AML-193 (cell line): ENCODE data around the gene PPP4R1.
A peak's percentile ranks its signal among the peaks of the same experiment; 100 is the strongest.
"Not testable (repeated sequence)": the region's sequence is repeated elsewhere in the genome, so short reads cannot be mapped to it uniquely, and the experiment has no call there.

Experiments
- DNase-seq, 2 experiments: peaks; one replicate each; lab custom pipeline; 2025; lab: John Stamatoyannopoulos, UW

The PPP4R1 gene, protein sequence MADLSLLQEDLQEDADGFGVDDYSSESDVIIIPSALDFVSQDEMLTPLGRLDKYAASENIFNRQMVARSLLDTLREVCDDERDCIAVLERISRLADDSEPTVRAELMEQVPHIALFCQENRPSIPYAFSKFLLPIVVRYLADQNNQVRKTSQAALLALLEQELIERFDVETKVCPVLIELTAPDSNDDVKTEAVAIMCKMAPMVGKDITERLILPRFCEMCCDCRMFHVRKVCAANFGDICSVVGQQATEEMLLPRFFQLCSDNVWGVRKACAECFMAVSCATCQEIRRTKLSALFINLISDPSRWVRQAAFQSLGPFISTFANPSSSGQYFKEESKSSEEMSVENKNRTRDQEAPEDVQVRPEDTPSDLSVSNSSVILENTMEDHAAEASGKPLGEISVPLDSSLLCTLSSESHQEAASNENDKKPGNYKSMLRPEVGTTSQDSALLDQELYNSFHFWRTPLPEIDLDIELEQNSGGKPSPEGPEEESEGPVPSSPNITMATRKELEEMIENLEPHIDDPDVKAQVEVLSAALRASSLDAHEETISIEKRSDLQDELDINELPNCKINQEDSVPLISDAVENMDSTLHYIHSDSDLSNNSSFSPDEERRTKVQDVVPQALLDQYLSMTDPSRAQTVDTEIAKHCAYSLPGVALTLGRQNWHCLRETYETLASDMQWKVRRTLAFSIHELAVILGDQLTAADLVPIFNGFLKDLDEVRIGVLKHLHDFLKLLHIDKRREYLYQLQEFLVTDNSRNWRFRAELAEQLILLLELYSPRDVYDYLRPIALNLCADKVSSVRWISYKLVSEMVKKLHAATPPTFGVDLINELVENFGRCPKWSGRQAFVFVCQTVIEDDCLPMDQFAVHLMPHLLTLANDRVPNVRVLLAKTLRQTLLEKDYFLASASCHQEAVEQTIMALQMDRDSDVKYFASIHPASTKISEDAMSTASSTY

DNA sequence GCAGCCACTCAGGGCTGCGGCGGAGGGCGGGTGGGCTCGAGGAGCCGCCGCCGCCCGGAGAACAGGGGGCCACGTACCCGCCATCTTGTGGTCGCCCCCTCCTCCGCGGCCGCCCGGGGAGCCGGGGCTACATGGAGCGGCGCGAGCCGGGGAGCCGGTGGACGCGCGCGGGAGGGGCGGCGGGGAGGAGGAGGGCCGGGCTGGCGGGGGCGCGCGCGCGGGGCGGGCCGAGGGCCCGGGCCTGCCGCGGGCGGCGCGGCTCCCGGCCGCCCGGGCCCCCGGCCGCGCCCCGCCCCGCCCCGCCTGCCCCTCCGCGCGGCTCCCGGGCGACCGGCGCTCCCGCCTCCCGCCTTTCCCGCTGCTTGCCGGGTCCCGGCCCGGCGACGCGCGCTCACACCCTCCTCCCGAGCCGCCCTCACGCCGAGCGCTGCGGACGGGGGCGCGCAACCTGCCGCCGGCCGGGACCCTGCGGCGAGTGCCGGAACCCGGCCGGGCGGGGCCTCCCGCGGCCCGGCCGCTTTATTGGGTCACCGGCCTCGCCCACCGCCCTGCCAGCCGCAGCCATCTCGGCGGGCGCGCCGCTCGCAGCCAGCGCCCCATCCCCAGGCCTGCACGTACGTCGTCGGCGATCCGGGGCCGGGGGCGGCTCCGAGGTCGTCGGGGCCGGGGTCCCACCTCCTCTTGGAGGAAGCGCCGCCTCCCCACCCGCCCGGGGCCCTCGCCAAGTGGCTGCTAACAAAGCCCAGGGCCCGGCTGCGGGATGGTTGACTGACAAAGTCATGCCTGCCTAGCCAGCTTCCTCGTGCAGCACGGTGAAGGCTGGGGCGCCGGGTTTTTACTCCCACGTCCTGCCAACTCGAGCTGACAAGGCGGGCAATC, at the start of gene PPP4R1:
Gene PPP4R1 (minus strand): TSS at position 159 of the 879 bp plus-strand sequence. CDS start 75 bp downstream, at position 84.
- peak; percentile 40 to 48 for DNase-seq

DNA sequence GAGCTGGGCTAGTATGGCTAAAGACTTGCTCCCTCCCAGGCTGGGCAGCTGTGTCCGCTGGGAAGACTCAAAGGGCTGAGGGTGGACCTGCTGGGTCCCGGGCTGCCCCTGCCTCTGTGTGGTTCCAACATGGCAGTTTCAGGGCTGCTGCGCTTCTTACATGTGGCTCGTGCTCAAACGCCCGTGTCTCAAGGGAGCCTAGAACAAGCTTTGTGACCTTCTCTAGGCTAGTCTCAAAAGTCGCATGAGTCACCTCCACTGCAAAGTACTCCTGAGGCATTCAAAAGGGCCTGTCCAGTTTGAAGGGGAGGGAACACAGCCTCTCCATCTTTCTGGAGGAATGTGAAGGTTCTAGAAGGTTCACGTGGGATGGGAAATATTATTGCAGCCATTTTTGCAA, 49.0 kb upstream of the PPP4R1 start:
- DNase-seq = no peak

DNA sequence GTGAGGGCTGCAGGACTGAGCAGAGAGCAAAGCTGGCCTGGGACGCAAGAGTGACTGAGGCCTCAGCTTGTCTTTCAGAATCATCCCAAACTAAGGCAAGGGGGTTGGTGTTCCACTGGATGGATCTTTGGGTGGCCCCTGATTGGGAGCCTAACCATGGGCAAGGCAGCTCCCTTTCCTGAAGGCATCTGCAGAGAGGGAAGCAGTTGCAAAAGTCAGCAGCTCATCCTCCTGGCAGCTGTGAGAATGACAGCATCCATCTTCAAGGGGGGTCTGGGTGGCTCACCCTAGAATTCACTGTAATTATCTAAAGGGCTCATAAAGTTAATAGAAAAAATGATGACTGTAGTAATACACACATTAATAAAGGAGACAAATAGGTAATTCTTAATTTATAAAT, 47.2 kb upstream of the PPP4R1 start:
- peak in 1 of 2 experiments; percentile 11 for DNase-seq

DNA sequence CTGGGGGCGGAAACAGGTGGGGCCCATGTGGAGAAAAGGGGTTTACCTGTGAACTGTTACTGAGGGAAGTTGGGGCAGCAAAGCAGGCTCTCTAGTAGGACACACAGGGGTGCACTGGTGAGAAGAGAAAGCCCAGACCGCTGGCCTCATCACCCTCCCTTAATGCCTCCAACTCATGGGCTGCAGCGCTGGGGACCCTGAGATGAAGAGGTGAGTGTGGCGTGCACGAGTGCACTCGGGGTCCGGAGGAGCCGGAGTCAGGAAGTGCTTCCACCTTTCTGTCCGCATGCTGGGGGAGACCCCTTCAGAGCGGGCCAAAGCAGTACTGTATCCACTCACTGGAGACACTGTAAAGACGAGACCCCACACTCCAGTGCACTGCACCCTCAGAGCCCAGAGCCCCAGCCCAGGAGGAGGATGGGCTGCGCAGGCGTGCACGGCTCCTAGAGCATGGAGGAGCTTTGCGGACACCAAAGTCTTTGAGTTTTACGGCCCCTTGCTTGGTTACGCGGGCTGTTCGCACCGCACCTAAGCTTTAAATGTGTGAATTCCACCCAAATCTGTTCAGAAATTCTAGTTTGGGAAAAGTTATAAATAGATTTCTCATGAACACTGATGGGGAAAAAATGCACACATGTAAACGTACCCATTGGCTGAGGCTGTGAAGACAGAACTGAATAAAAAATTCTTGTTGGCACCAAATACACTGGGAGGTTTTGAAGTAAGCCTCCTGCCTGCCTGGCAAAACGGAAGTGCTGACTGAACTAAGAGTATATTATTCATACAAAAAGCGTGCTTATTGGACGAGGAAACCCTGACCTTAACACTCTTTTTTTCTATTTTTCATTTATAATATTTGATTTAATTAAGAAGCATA, 45.4 kb upstream of the PPP4R1 start:
- DNase-seq = no peak

DNA sequence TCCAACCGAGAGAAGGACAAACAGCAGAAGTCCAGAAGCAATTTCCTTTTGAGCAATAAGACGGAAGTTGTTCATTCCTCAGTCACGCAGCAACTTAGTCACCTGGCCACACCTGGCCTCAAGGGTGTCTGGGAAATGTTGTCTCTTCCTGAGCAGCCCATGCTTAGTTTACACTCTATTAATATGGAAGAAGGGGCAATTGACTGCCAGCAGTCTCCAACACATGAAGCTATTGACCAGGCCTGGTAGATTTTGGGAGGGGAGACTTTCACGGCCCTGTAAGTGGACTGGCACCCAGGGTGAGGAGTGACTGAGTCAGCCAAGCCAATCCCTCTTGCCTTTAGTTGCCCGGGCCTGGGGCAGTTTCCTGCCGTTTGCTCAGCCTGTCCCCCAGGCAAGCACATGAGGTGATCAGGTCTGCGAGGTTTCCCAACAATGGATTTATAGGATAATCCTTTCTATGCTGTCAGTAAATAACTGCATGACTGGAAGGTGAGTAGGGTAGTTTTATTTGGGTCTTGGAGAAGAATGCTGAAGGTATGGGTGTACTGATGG, 43.8 kb upstream of the PPP4R1 start:
- DNase-seq = no peak

DNA sequence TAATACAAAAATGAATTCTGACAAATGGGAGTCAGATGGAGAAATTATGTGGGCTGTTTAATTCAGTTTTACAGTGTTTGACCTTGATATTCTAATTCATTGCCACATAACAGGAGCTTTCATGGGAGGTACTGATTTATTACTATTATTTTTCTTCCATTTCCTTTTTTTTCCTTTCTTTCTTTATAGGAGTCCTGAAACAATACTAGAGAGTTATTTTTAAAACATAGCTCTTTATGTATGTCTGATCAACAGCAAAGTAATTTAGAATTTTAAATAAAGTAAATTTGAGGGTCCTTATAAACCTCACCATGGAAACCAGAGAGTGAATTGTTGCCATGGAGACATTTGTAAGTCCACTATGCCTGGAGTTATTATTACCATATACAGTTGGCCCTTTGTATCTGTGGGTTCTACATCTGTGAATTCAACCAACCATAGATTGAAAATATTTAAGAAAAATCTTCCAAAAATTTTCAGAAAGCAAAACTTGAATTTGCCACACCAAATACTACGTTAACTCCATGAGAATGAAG, 40.9 kb upstream of the PPP4R1 start:
- DNase-seq = no peak

DNA sequence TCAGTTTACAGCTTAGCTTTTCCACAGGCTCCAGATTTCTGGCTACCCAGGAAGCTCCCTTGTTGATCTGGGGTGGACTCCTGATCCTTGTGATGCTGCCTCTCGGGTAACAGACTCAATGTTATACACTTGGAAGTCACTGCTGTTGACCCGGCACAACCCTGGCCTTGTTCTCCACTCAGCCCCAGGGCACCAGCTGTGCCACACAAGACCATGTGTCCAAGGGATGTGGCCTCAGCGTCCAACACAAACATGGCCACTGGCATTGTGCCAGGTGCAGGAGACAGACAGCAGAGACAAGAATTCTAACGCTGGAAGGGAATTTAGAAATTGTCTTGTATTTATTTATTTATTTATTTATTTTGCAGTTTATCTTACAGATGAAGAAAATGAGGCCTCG, 39.0 kb upstream of the PPP4R1 start:
- DNase-seq = no peak

DNA sequence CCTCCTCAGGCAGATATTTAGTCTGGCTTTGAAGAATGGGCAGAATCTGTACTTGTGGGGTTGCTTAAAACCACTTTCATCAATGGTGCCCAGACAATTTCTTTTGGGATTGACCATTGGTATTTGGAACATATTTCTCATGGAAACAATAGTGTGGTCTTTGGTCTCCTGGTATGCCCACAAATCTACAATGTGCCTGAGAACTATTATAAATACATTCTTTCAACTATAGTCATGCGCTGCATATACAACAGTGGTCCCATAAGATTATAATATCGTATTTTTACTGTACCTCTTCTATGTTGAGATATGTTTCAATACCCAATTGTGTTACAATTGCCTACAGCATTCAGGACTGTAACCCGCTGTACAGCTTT, 34.8 kb upstream of the PPP4R1 start:
- no peak for DNase-seq

DNA sequence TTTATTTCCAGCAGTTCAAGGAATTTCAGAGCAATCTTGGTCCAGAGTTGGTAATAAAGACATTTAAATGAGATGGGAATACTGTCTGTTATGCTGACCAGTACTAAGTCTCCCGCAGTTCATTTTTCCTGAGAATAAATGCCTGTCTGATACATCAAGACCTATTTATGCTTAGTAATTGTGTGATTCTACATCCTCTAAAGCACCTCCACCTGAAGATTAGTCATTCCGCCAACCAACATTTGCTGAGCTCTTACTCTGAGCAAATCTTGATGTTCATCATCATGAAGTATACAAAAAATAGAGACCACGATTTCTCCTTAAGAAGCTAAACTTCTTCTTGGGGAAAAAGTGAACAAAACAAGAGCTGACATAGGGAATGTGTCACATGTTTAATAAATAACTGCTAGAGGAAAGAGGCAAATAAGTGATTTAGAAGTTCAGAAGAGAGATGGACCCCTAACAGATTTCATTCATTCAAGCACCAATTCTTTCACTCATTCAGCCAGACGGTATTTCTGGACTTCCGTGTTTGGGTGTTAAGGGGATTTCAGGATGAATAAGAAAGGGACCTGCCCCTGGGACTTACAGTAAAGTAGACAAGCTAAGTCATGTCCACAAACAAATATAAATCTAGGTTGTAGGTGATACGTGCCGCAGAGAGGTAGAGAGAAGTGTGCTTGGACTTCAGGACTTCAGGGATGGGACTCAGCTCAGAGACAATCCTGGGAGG, 34.2 kb upstream of the PPP4R1 start:
- no peak for DNase-seq

DNA sequence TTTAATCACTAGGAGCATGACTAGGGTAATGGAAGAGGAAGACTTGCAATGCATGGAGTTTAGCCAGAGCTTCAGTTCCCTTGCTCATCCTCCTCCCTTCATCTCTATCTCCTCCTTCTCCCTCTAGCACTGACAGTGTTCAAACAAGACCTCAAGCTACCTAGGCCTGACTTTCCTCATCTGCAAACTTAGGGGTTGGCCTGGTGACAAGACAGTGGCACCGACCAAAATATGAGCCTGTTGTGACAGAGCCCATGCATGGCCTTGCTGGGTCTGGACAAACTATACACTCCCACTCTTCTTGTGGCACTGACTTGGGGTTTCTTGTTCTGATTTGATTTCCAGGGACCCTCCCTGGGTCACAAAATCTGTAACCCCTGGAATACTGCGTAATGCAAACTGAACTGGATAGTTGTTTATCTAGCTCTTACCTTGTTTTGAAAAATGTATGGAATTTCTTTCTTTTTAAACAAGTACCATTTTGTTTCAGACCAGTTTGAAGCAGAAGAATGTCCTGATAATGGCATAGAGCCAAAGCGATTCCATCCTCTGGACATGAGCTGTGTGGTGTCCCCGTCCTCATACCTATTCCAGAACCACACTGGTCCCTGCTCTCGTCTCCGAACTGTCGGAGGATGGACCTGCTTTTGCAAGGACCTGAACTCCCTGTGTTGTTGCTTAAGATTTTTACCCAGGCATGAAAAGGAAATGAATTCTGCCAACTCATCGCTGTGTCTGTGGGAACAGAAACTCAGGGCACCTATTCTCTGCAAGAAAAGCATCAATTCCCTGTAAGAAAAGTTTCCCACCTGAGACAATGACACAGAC, 33.4 kb upstream of the PPP4R1 start:
- peak in 1 of 2 experiments; percentile 17 for DNase-seq

DNA sequence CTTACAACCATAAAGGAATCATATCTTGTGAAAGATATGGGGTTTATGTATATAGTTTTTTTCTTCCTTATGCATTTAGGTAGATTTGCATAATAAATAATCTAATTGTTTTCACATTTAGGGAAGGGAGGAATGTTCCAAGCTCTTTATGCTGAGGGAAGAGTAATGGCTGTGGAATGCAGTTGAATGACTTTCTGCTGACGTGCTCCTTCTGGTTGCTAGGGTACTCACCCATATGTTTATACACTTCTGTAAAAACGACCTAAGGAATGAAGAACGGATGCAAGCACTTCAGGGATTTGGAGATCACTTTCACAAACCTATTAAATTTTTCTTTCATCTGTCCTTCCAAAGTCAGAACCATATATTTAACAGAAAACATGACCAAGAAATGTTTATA, 29.2 kb upstream of the PPP4R1 start:
- no peak for DNase-seq

DNA sequence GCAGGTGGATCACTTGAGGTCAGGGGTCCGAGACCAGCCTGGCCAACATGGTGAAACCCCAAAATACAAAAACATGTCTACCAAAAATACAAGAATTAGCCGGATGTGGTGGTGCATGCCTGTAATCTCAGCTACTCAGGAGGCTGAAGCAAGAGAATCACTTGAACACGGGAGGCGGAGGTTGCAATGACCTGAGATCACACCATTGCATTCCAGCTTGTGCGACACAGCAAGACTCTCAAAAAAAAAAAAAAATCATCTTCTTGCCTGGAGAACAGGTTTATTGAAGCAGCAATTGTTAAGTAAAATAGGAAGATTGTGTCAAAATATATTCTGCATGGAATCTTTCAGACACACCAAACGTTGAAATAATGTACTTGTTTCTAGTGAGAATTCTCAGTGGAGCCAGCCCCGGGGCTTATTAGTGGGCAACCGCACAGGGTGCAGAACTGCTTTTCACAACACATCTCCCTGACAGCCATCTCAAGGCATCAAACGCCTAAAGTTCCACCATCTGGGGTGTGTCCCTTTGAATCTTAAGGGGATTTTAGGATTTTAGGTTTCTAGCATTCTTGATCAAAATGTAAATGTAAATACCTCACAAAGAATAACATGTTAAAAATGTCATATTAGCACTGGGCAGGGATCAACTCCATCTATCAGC, 28.6 kb upstream of the PPP4R1 start:
- DNase-seq = no peak

DNA sequence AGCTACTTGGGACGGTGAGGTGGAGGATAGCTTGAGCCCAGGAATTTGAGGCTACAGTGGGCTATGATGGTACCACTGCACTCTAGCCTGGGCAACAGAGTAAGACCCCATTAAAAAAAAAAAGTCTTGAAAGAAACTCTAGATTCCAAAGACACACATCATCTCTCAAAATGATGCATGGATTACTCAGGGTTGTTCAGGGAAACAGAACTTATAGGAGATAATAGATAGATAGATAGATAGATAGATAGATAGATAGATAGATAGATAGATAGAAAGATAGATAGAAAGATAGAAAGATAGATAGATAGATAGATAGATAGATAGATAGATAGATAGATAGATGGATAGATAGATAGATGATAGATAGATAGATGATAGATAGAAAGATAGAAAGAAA, 26.7 kb upstream of the PPP4R1 start:
- not testable (repeated sequence) for DNase-seq

DNA sequence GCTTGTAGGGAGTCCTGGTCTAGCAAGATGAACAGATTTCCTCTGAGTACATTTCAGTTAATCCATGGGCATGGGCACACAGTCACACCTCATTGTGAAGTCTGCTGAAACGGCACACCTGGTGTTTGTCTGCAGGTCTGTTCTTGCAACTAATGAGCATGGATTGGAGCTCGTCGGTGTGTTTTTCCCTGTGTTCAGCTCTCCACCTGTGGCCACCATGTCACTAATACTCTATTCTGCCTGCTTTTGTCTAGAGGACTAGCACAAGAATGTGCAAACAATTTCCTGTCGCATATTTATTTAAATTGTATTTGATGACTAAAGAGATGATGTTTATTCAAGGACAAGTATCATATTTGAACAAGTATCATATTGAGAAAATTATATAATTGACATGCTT, 24.5 kb upstream of the PPP4R1 start:
- no peak for DNase-seq

DNA sequence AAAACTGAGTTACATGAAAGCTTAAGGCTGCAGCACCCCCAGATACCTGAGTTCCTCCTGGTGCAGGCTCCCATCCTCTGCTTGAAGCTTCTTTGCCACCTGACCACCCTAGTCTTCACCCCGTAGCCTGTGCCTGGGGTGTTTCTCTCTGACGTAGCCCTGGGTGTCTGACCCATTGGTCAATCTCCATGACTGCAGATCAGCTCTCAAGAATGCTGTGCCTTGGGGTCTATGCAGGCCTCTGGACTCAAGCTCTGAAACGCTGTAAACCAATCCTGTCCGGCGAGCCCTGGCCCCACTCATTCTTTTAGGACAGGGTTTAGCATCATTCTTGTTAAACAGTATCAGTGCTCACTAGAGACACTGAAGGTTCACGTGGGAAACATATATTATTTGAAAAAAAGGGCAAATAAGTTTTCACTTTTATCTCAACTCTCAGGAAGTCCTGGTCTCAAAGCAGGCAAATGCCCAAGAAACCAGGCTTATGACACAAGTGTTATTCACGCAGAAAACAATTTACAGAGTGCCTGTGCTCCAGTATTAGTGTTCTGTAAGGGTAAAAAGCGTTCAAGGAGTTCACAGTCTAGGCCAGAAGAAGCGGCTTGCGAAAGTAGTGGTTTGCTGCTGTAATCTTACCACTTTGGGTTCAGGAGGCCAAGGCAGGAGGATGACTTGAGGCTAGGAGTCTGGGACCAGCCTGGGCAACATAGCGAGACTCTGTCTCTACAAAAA, 22.8 kb upstream of the PPP4R1 start:
- DNase-seq = no peak

DNA sequence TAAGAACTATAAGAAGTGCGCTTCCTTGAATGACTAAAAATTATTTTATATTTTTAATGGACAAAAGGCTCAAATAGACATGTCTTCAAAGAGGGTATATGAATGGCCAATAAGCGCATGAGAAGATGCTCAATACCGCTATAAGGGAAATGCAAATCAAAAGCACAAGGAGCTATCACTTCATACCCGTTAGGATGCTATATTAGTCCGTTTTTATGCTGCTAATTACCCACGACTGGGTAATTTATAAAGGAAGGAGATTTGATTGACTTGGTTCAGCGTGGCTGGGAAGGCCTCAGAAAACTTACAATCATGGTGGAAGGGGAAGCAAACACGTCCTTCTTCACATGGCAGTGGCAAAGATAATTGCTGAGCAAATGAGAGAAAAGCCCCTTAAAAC, 20.5 kb upstream of the PPP4R1 start:
- no peak for DNase-seq

DNA sequence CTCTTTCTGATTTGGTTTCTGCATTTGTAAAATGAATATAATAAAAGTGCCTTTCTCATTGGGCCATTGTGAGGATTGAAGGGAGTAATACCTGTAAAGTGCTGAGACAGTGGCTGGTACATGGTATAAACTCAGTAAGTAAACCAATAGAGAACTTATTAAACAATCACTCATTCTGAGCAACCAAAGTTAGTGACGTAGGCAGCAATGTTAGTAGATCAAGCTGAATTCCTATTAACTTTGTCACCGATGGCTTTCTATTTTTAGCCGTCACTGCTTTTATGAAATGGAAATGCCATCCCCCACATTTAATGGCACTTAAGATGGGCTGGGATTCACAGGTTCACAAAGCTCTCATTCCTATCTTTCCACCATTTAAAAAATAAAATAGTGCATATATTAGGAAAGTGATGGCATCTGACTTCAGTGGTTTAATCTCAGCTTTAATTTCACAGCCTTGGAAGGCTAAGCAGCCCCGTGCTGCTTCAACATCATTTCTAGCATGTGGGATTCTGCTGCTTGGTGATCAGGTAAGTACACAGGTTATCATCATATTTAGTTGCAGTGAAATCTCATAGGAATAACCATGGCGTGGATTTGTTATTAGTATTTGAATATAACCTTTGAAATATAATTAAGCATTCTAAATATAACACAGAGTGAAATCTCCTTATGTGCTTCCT, 17.6 kb upstream of the PPP4R1 start:
- DNase-seq = no peak
